Naive thymus-derived CD8-positive, alpha-beta T cell (primary cell): ENCODE results near the gene KDM1B. TPM values are rescaled to one million over a fixed set of nuclear protein-coding genes. Genes with fewer than 3 reads are reported as not detected.

Experiments used
- ATAC-seq, 2 donors: fragments of 150-1000 bp; cut with Tn5 transposase in 1 of 2; sonication (Bioruptor Pico), chemical (Tn5 transposase) in 1 of 2; 1 replicate in 1 of 2; 2 replicates in 1 of 2; pipeline ENCODE4 v1.10.0; 2021; ENCODE audit warnings: mild to moderate bottlenecking in 2 of 2, moderate library complexity in 2 of 2
- POLR2A ChIA-PET: fragments of 350-600 bp; sonication (Branson Sonifier 250); formaldehyde crosslinking; loops from one replicate; lab custom pipeline; 2021; ENCODE audit warnings: antibody characterized with exemption; lab: Charles Lee
- DNase-seq, 10 donors: peaks; one replicate each; pipeline versions ENCODE4 v3.0.0 to v3.0.0-alpha.2; 2020 to 2022
- H3K27ac Mint-ChIP-seq, 10 donors: one replicate each; pipeline ENCODE4 v1.8.0; 2020 to 2022; ENCODE audit warnings: mild to moderate bottlenecking in 10 of 10, mixed read lengths in 10 of 10, moderate library complexity in 4 of 10, inconsistent platforms in 1 of 10
- H3K27me3 Mint-ChIP-seq, 5 donors: one replicate each; pipeline ENCODE4 v1.8.0; 2021 to 2022; ENCODE audit warnings: mixed read lengths in 5 of 5
- H3K36me3 Mint-ChIP-seq, 3 donors: one replicate each; pipeline ENCODE4 v1.8.0; 2020 to 2022; ENCODE audit warnings: mixed read lengths in 3 of 3, mild to moderate bottlenecking in 2 of 3, inconsistent platforms in 1 of 3
- H3K4me1 Mint-ChIP-seq, 4 donors: one replicate each; pipeline ENCODE4 v1.8.0; 2021 to 2022; ENCODE audit warnings: mixed read lengths in 4 of 4
- H3K4me3 Mint-ChIP-seq, 10 donors: one replicate each; pipeline ENCODE4 v1.8.0; 2020 to 2022; ENCODE audit warnings: mild to moderate bottlenecking in 10 of 10, mixed read lengths in 10 of 10, moderate library complexity in 6 of 10, inconsistent platforms in 1 of 10
- H3K9me3 Mint-ChIP-seq, 9 donors: one replicate each; pipeline ENCODE4 v1.8.0; 2020 to 2022; ENCODE audit warnings: mixed read lengths in 9 of 9, mild to moderate bottlenecking in 3 of 9, inconsistent platforms in 1 of 9, moderate library complexity in 1 of 9
- polyA plus RNA-seq, 3 donors: library from polyadenylated mRNA; unstranded; fragments of 300-500 nt; fragmentation: Illumina TruSeq; gene quantifications; one replicate each; pipeline ENCODE4 v1.2.3, GENCODE V29; 2021
- total RNA-seq, 8 experiments: library from RNA in 2 of 8; stranded (reverse) in 2 of 8; gene quantifications; one replicate each; pipeline ENCODE4 v1.2.3 and lab custom pipeline; 2021 to 2026

Gene KDM1B
- total and polyA plus RNA-seq, 5 experiments from 2014 or later: 0.55 to 11.9 (median 2.9) TPM

- POLR2A ChIA-PET: interaction anchor here (0.6 kb wide), 1 partner anchor 23 kb away, joined by 5 read pairs; no protein-coding TSS in a partner anchor
Measured at GRCh38 chr6:18178960-18179615, 23.9 kb downstream of the KDM1B start.

GRCh38 chr6:18179770-18180356, 24.6 kb downstream of the KDM1B start:
- peaks cover 31 to 77% (median 54%) of the 10 kb centered on the region in 3 donors for H3K36me3 Mint-ChIP-seq
- POLR2A ChIA-PET: interaction anchor here (0.6 to 0.7 kb wide), 2 partner anchors 24 to 56 kb away, joined by 3 to 5 read pairs; no protein-coding TSS in a partner anchor
- no peak overlapping the region for H3K4me3 Mint-ChIP-seq
- H3K9me3 Mint-ChIP-seq: peaks cover 0 to 11% (median 0%) of the 10 kb centered on the region in 9 donors
- no peak for ATAC-seq
- H3K27ac Mint-ChIP-seq: peak overlapping the region in 4 of 10 donors; percentile 16 to 84 (median 36)
- H3K27me3 Mint-ChIP-seq: no peaks in the 10 kb centered on the region
- DNase-seq: no peak
- H3K4me1 Mint-ChIP-seq: peaks cover 4 to 38% (median 20%) of the 10 kb centered on the region in 4 donors

More at GRCh38 chr6:18178960-18179615, 23.9 kb downstream of the KDM1B start:
- ATAC-seq (no peak), DNase-seq (no peak)
- Mint-ChIP-seq H3K36me3 (peaks cover 39 to 81% (median 59%) of the 10 kb centered on the region in 3 donors), H3K9me3 (peaks cover 0 to 11% (median 0%) of the 10 kb centered on the region in 9 donors), H3K27me3 (no peaks in the 10 kb centered on the region), H3K27ac (peak overlapping the region in 3 of 10 donors; percentile 33 to 84 (median 36)), H3K4me3 (no peak overlapping the region), H3K4me1 (peaks cover 4 to 38% (median 20%) of the 10 kb centered on the region in 4 donors)

GRCh38 chr6:18182568-18182967, 27.3 kb downstream of the KDM1B start:
- no peak for DNase-seq
- no peak for ATAC-seq
- H3K27me3 Mint-ChIP-seq: no peaks in the 10 kb centered on the region
- no peaks in the 10 kb centered on the region for H3K9me3 Mint-ChIP-seq
- POLR2A ChIA-PET: no interaction called here
- peaks cover 6 to 38% (median 6%) of the 10 kb centered on the region in 4 donors for H3K4me1 Mint-ChIP-seq
- H3K36me3 Mint-ChIP-seq: peaks cover 12 to 74% (median 54%) of the 10 kb centered on the region in 3 donors
- no peak overlapping the region for H3K4me3 Mint-ChIP-seq
- peak overlapping the region in 1 of 10 donors; percentile 21 for H3K27ac Mint-ChIP-seq

GRCh38 chr6:18183766-18184165, 28.5 kb downstream of the KDM1B start:
- Mint-ChIP-seq H3K36me3 (peaks cover 12 to 73% (median 57%) of the 10 kb centered on the region in 3 donors), H3K4me3 (no peak overlapping the region), H3K27ac (no peak overlapping the region), H3K4me1 (peaks cover 3 to 33% (median 4%) of the 10 kb centered on the region in 4 donors), H3K27me3 (no peaks in the 10 kb centered on the region), H3K9me3 (no peaks in the 10 kb centered on the region)
- ATAC-seq: no peak
- DNase-seq: no peak
- POLR2A ChIA-PET: interaction anchor here (0.6 kb wide), 1 partner anchor 21 kb away, joined by 3 read pairs; no protein-coding TSS in a partner anchor

- Mint-ChIP-seq H3K9me3 (no peaks in the 10 kb centered on the region), H3K4me1 (peaks cover 0 to 19% (median 1%) of the 10 kb centered on the region in 4 donors), H3K27ac (no peak overlapping the region), H3K27me3 (no peaks in the 10 kb centered on the region), H3K4me3 (no peak overlapping the region), H3K36me3 (peaks cover 12 to 77% (median 47%) of the 10 kb centered on the region in 3 donors)
- POLR2A ChIA-PET: no interaction called here
- no peak for ATAC-seq
- DNase-seq: no peak
Measured at GRCh38 chr6:18185624-18186023, 30.4 kb downstream of the KDM1B start.

DNA sequence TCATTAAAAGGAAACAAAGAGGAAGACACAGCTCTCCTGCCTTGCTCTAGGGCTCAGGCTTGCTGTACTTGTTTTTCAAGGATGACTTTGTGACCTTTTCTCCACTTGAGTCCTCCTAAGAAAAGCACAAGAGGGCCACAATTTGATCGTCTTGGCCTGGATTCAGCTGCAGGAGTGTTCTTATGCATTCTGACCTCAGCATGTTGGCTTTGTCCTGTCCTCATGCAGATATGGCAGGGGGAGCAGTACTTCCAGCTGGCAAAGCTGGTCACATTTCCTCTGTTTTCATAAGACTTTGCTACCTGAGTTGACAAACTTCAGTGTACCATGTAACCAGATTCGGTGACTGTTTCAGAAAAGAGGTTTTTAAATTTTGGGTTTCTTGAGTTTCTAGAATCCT, 30.8 kb downstream of the KDM1B start:
- no peaks in the 10 kb centered on the region for H3K27me3 Mint-ChIP-seq
- DNase-seq (no peak), ATAC-seq (no peak)
- POLR2A ChIA-PET: no interaction called here
- H3K9me3 Mint-ChIP-seq: no peaks in the 10 kb centered on the region
- H3K27ac Mint-ChIP-seq: no peak overlapping the region
- peaks cover 12 to 76% (median 45%) of the 10 kb centered on the region in 3 donors for H3K36me3 Mint-ChIP-seq
- H3K4me1 Mint-ChIP-seq: peaks cover 0 to 15% (median 1%) of the 10 kb centered on the region in 4 donors
- H3K4me3 Mint-ChIP-seq: no peak overlapping the region

GRCh38 chr6:18186540-18187250, 31.5 kb downstream of the KDM1B start:
- Mint-ChIP-seq H3K27ac (no peak overlapping the region), H3K27me3 (no peaks in the 10 kb centered on the region), H3K4me1 (peaks cover 0 to 14% (median 1%) of the 10 kb centered on the region in 4 donors), H3K9me3 (no peaks in the 10 kb centered on the region), H3K4me3 (no peak overlapping the region), H3K36me3 (peaks cover 9 to 76% (median 50%) of the 10 kb centered on the region in 3 donors)
- no peak for ATAC-seq
- no peak for DNase-seq
- POLR2A ChIA-PET: no interaction called here

DNA sequence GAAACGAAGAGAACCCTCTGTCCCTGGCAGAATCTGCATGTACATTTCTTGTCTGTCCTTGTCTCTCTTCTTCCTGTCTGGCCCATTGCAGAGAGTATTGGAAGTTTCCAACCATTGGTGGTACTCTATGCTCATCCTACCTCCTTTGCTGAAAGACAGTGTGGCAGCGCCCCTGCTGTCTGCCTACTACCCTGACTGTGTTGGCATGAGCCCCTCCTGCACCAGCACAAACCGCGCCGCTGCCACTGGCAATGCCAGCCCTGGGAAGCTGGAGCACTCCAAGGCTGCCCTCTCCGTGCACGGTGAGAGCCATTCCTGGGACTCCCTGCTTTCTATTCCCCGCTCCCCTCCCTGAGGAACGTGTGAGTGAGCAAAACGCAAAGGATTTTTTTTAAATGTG, 32.5 kb downstream of the KDM1B start:
- Mint-ChIP-seq H3K27me3 (no peaks in the 10 kb centered on the region), H3K27ac (no peak overlapping the region), H3K9me3 (no peaks in the 10 kb centered on the region), H3K36me3 (peaks cover 6 to 72% (median 56%) of the 10 kb centered on the region in 3 donors), H3K4me1 (peaks cover 0 to 14% (median 1%) of the 10 kb centered on the region in 4 donors), H3K4me3 (no peak overlapping the region)
- no peak for ATAC-seq
- POLR2A ChIA-PET: no interaction called here
- no peak for DNase-seq

- ATAC-seq: no peak
- no peak for DNase-seq
- POLR2A ChIA-PET: no interaction called here
- H3K27ac Mint-ChIP-seq: no peak overlapping the region
- H3K4me1 Mint-ChIP-seq: peaks cover 0 to 14% (median 1%) of the 10 kb centered on the region in 4 donors
- no peaks in the 10 kb centered on the region for H3K27me3 Mint-ChIP-seq
- H3K4me3 Mint-ChIP-seq: no peak overlapping the region
- H3K36me3 Mint-ChIP-seq: peaks cover 0 to 67% (median 49%) of the 10 kb centered on the region in 3 donors
- no peaks in the 10 kb centered on the region for H3K9me3 Mint-ChIP-seq
Measured at GRCh38 chr6:18189196-18189595, 34.0 kb downstream of the KDM1B start.

DNA sequence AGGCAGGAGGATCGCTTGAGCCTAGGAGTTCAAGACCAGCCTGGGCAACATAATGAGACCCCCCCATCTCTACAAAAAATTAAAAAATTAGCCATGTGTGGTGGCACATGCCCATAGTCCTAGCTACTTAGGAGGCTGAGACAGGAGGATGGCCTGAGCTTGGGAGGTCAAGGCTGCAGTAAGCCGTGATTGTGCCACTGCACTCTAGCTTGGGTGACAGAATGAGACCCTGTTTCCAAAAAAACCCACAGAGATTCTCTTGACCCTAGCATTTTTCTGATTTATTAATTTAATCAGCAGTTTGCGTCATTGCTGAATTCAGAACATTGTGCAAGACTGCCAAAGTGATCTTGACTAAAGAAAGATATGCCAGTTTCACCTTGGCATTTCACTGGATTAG, 36.8 kb downstream of the KDM1B start:
- Mint-ChIP-seq H3K9me3 (no peaks in the 10 kb centered on the region), H3K36me3 (peaks cover 0 to 64% (median 36%) of the 10 kb centered on the region in 3 donors), H3K27me3 (no peaks in the 10 kb centered on the region), H3K4me3 (no peak overlapping the region), H3K4me1 (peaks cover 0 to under 1% (median 0%) of the 10 kb centered on the region in 4 donors), H3K27ac (no peak overlapping the region)
- POLR2A ChIA-PET: no interaction called here
- ATAC-seq (no peak), DNase-seq (no peak)

DNA sequence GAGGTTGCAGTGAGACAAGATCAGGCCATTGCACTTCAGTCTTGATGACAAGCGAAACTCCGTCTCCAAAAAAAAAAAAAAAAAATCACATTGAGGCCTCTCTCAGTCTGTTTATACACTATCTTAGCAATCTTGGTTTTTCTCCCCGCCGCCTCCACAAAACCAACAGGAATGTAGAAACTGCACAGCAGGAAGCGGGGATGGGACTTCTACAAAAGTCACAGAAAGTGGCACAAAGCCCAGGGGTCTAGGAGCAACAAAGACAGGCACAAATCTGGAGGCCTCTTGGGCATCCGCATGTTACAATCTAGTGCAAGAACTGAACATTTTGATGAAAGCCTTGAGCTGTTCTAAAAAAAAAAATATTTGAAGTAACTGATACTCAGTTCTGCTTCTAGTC, 48.6 kb downstream of the KDM1B start:
- Mint-ChIP-seq H3K4me1 (peaks cover 0 to 2% (median 0%) of the 10 kb centered on the region in 4 donors), H3K27ac (no peak overlapping the region), H3K36me3 (peaks cover 0 to 76% (median 40%) of the 10 kb centered on the region in 3 donors), H3K9me3 (no peaks in the 10 kb centered on the region), H3K4me3 (no peak overlapping the region), H3K27me3 (no peaks in the 10 kb centered on the region)
- ATAC-seq (no peak), DNase-seq (no peak)
- POLR2A ChIA-PET: no interaction called here

DNA sequence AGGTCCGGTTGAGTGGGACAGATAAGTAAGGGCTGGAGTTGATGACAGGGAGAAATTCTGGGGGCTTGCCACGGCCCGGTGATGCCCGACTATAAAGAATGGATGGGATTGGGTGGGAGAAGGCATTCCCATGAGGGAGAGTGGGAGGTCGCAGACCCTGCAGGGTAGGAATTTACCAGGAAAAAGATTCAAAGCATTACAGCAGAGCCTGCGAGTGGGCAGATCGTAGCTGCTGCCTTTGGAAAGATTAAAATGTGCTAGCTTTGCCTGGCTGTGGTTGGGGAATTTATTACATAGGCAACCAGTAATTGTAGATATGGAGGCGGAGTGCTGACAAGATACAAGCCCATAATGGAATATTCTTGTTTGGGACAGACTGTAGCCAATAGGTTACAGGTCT, 49.5 kb downstream of the KDM1B start:
- Mint-ChIP-seq H3K36me3 (peaks cover 0 to 77% (median 37%) of the 10 kb centered on the region in 3 donors), H3K4me3 (no peak overlapping the region), H3K27me3 (no peaks in the 10 kb centered on the region), H3K27ac (peak overlapping the region in 1 of 10 donors; percentile 45), H3K4me1 (peaks cover 0 to 2% (median 0%) of the 10 kb centered on the region in 4 donors), H3K9me3 (no peaks in the 10 kb centered on the region)
- POLR2A ChIA-PET: interaction anchor here (0.6 kb wide), 1 partner anchor 21 kb away, joined by 3 read pairs; no protein-coding TSS in a partner anchor
- no peak for DNase-seq
- ATAC-seq: no peak
